HEK293 (cell line): Measurements from ENCODE around the gene PLCD3.

Experiments
- BCL11A ChIP-seq: fragments of 450-650 bp; formaldehyde crosslinking; IDR thresholded peaks from 2 replicates; pipeline ENCODE4 v1.5.1; 2016; ENCODE audit warnings: low read depth, missing biosample characterization, missing genetic modification characterization
- IKZF3 ChIP-seq: fragments of 450-650 bp; IDR thresholded peaks from 2 replicates; pipeline ENCODE4 v1.5.0; 2018; ENCODE audit warnings: missing biosample characterization, mild to moderate bottlenecking, missing genetic modification characterization, moderate library complexity
- KLF7 ChIP-seq: fragments of 450-650 bp; formaldehyde crosslinking; IDR thresholded peaks from 2 replicates; pipeline ENCODE4 v1.5.1; 2016; ENCODE audit warnings: missing biosample characterization, missing genetic modification characterization, borderline replicate concordance
- SALL2 ChIP-seq: fragments of 450-650 bp; formaldehyde crosslinking; IDR thresholded peaks from 2 replicates; pipeline ENCODE4 v1.5.0; 2017; ENCODE audit warnings: missing biosample characterization, mild to moderate bottlenecking, missing genetic modification characterization, borderline replicate concordance
- SCRT2 ChIP-seq: fragments of 450-650 bp; formaldehyde crosslinking; IDR thresholded peaks from 2 replicates; pipeline ENCODE4 v1.5.1; 2016; ENCODE audit warnings: missing biosample characterization, missing genetic modification characterization
- SP2 ChIP-seq: fragments of 450-650 bp; formaldehyde crosslinking; IDR thresholded peaks from 2 replicates; pipeline ENCODE4 v1.5.1; 2016; ENCODE audit warnings: missing biosample characterization, missing genetic modification characterization
- ZBTB21 ChIP-seq: fragments of 450-650 bp; formaldehyde crosslinking; IDR thresholded peaks from 2 replicates; pipeline ENCODE4 v1.5.1; 2017; ENCODE audit warnings: missing biosample characterization, missing genetic modification characterization
- ZBTB44 ChIP-seq: fragments of 450-650 bp; IDR thresholded peaks from 2 replicates; pipeline ENCODE4 v1.5.1; 2018; ENCODE audit warnings: missing biosample characterization, mild to moderate bottlenecking, missing genetic modification characterization
- ZEB2 ChIP-seq: fragments of 450-650 bp; formaldehyde crosslinking; IDR thresholded peaks from 2 replicates; pipeline ENCODE4 v1.5.1; 2016; ENCODE audit warnings: missing biosample characterization, missing genetic modification characterization
- ZFHX2 ChIP-seq: fragments of 450-650 bp; formaldehyde crosslinking; conservative IDR thresholded peaks from 2 replicates; pipeline ENCODE4 v1.5.1; 2016; ENCODE audit warnings: missing biosample characterization, missing genetic modification characterization
- ZNF132 ChIP-seq: fragments of 450-650 bp; formaldehyde crosslinking; IDR thresholded peaks from 2 replicates; pipeline ENCODE4 v1.5.1; 2017; ENCODE audit warnings: missing biosample characterization, missing genetic modification characterization, borderline replicate concordance
- ZNF169 ChIP-seq: fragments of 450-650 bp; formaldehyde crosslinking; IDR thresholded peaks from 2 replicates; pipeline ENCODE4 v1.5.1; 2016; ENCODE audit warnings: missing biosample characterization, missing genetic modification characterization
- ZNF214 ChIP-seq: fragments of 450-650 bp; formaldehyde crosslinking; IDR thresholded peaks from 2 replicates; pipeline ENCODE4 v1.5.1; 2017; ENCODE audit warnings: missing biosample characterization, mild to moderate bottlenecking, missing genetic modification characterization, borderline replicate concordance
- ZNF248 ChIP-seq: fragments of 450-650 bp; formaldehyde crosslinking; IDR thresholded peaks from 2 replicates; pipeline ENCODE4 v1.5.1; 2017; ENCODE audit warnings: missing biosample characterization, missing genetic modification characterization
- ZNF274 ChIP-seq, 2 experiments: fragments of 200-500 bp in 1 of 2; fragments of 450-650 bp in 1 of 2; sonication (Bioruptor generic) in 1 of 2; formaldehyde crosslinking in 1 of 2; IDR thresholded peaks; 2 replicates each; pipeline versions ENCODE4 v1.5.1 to v1.6.1; 2014 to 2016; ENCODE audit warnings: borderline replicate concordance in 1 of 2, inconsistent platforms in 1 of 2, low read length in 1 of 2, missing biosample characterization in 1 of 2, missing genetic modification characterization in 1 of 2
- ZNF324 ChIP-seq: fragments of 450-650 bp; formaldehyde crosslinking; IDR thresholded peaks from 2 replicates; pipeline ENCODE4 v1.5.1; 2016; ENCODE audit warnings: missing biosample characterization, missing genetic modification characterization
- ZNF341 ChIP-seq: fragments of 450-650 bp; formaldehyde crosslinking; IDR thresholded peaks from 2 replicates; pipeline ENCODE4; 2016; ENCODE audit warnings: low read depth, missing biosample characterization, missing genetic modification characterization
- ZNF366 ChIP-seq: fragments of 450-650 bp; formaldehyde crosslinking; conservative IDR thresholded peaks from 2 replicates; pipeline ENCODE4 v1.5.1; 2016; ENCODE audit warnings: missing biosample characterization, missing genetic modification characterization
- ZNF473 ChIP-seq: fragments of 450-650 bp; formaldehyde crosslinking; IDR thresholded peaks from 2 replicates; pipeline ENCODE4 v1.5.1; 2017; ENCODE audit warnings: missing biosample characterization, missing genetic modification characterization
- ZNF529 ChIP-seq: fragments of 450-650 bp; formaldehyde crosslinking; IDR thresholded peaks from 2 replicates; pipeline ENCODE4 v1.5.1; 2017; ENCODE audit warnings: missing genetic modification characterization, missing biosample characterization; ENCODE audit not compliant: insufficient replicate concordance
- ZNF548 ChIP-seq: fragments of 450-650 bp; formaldehyde crosslinking; IDR thresholded peaks from 2 replicates; pipeline ENCODE4 v1.5.1; 2016; ENCODE audit warnings: missing biosample characterization, missing genetic modification characterization
- ZNF560 ChIP-seq: fragments of 450-650 bp; formaldehyde crosslinking; IDR thresholded peaks from 2 replicates; pipeline ENCODE4 v1.5.1; 2017; ENCODE audit warnings: missing biosample characterization, missing genetic modification characterization, borderline replicate concordance
- ZNF561 ChIP-seq: fragments of 450-650 bp; IDR thresholded peaks from 2 replicates; pipeline ENCODE4 v1.5.1; 2018; ENCODE audit warnings: missing biosample characterization, missing genetic modification characterization, borderline replicate concordance
- ZNF600 ChIP-seq: fragments of 450-650 bp; formaldehyde crosslinking; IDR thresholded peaks from 2 replicates; pipeline ENCODE4 v1.5.1; 2016; ENCODE audit warnings: missing biosample characterization, missing genetic modification characterization
- ZNF610 ChIP-seq: fragments of 450-650 bp; formaldehyde crosslinking; IDR thresholded peaks from 2 replicates; pipeline ENCODE4 v1.5.1; 2016; ENCODE audit warnings: missing biosample characterization, missing genetic modification characterization, borderline replicate concordance
- ZNF658 ChIP-seq: fragments of 450-650 bp; formaldehyde crosslinking; IDR thresholded peaks from 2 replicates; pipeline ENCODE4; 2016; ENCODE audit warnings: missing biosample characterization, missing genetic modification characterization
- ZNF701 ChIP-seq: fragments of 450-650 bp; formaldehyde crosslinking; IDR thresholded peaks from 2 replicates; pipeline ENCODE4 v1.5.1; 2016; ENCODE audit warnings: missing biosample characterization, missing genetic modification characterization
- ZNF776 ChIP-seq: fragments of 450-650 bp; formaldehyde crosslinking; IDR thresholded peaks from 2 replicates; pipeline ENCODE4 v1.5.0; 2017; ENCODE audit warnings: missing biosample characterization, missing genetic modification characterization, borderline replicate concordance
- ZNF792 ChIP-seq: fragments of 450-650 bp; formaldehyde crosslinking; IDR thresholded peaks from 2 replicates; pipeline ENCODE4 v1.5.1; 2016; ENCODE audit warnings: missing biosample characterization, missing genetic modification characterization
- TF ChIP-seq, protein P1 (sequence below): fragments of 450-650 bp; formaldehyde crosslinking; IDR thresholded peaks from 2 replicates; pipeline ENCODE4 v1.5.1; 2016; ENCODE audit warnings: missing biosample characterization, missing genetic modification characterization
- TF ChIP-seq, protein P2 (sequence below): fragments of 450-650 bp; formaldehyde crosslinking; IDR thresholded peaks from 2 replicates; pipeline ENCODE4 v1.5.1; 2016; ENCODE audit warnings: missing biosample characterization, missing genetic modification characterization
- TF ChIP-seq, protein P3 (sequence below): fragments of 450-650 bp; formaldehyde crosslinking; optimal IDR thresholded peaks from 2 replicates; pipeline ENCODE3; 2016; ENCODE audit warnings: missing biosample characterization, mild to moderate bottlenecking, missing genetic modification characterization

The PLCD3 gene

DNA sequence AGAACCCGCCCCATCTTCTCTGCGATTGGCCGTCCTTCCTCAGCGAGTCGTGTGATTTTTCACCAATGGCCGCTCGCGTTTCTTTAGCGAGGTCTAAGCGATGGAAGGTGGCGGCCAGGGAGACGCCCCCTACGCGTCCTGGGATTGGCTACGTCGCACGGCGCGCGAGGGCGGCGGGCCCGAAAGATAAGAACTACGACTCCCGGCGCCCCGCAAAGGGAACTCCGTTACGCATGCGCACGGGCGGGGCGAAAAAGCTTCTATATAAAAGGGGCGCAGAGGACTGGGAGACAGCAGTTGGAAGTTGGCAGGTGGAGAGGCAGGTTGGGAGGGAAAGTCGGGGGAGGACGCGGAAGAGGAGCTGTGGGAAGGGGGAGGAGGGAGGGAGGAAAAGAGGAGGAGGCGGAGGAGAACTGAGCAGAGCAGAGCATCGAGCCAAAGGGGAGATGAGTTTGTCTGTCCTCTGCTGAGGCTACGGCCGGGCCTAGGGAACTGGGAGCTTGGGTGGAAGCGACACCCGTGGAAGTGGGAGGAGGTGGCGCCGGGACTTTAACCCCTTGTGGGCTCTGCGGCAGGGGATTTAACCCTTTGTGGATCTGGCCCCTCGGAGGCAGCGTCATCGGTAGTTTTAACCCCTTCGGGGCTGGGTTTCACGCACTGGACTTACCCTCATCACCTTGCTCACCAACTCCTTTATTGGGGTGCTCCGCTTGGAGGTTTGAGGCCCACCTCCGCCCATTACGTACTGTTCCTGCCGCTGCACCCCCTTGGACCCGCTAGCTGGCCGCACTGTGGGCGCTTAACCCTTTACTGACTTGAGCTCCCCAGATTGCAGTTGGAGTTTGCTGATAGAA, 16.1 kb upstream of the PLCD3 start, which contains the start of gene HEXIM1 (continued):
- TF ChIP-seq ZNF529, result no peak
- TF ChIP-seq, protein P1, sequence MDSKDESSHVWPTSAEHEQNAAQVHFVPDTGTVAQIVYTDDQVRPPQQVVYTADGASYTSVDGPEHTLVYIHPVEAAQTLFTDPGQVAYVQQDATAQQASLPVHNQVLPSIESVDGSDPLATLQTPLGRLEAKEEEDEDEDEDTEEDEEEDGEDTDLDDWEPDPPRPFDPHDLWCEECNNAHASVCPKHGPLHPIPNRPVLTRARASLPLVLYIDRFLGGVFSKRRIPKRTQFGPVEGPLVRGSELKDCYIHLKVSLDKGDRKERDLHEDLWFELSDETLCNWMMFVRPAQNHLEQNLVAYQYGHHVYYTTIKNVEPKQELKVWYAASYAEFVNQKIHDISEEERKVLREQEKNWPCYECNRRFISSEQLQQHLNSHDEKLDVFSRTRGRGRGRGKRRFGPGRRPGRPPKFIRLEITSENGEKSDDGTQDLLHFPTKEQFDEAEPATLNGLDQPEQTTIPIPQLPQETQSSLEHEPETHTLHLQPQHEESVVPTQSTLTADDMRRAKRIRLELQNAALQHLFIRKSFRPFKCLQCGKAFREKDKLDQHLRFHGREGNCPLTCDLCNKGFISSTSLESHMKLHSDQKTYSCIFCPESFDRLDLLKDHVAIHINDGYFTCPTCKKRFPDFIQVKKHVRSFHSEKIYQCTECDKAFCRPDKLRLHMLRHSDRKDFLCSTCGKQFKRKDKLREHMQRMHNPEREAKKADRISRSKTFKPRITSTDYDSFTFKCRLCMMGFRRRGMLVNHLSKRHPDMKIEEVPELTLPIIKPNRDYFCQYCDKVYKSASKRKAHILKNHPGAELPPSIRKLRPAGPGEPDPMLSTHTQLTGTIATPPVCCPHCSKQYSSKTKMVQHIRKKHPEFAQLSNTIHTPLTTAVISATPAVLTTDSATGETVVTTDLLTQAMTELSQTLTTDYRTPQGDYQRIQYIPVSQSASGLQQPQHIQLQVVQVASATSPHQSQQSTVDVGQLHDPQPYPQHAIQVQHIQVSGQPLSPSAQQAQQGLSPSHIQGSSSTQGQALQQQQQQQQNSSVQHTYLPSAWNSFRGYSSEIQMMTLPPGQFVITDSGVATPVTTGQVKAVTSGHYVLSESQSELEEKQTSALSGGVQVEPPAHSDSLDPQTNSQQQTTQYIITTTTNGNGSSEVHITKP (tag by site-specific recombination), result no peak
- no peak for TF ChIP-seq ZNF560
- TF ChIP-seq ZNF132 (tag by site-specific recombination), result no peak
- TF ChIP-seq, protein P2, sequence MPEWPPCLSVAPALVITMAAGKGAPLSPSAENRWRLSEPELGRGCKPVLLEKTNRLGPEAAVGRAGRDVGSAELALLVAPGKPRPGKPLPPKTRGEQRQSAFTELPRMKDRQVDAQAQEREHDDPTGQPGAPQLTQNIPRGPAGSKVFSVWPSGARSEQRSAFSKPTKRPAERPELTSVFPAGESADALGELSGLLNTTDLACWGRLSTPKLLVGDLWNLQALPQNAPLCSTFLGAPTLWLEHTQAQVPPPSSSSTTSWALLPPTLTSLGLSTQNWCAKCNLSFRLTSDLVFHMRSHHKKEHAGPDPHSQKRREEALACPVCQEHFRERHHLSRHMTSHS (tag by site-specific recombination), result peak; percentile 46; the same call in 1 of the 2 replicates
- TF ChIP-seq KLF7, result peak; percentile 95; the same call in 1 of the 2 replicates
- TF ChIP-seq BCL11A (tag by site-specific recombination), result peak; percentile 96
- peak; percentile 99 for TF ChIP-seq ZEB2 (tag by site-specific recombination)
- TF ChIP-seq, protein P3, sequence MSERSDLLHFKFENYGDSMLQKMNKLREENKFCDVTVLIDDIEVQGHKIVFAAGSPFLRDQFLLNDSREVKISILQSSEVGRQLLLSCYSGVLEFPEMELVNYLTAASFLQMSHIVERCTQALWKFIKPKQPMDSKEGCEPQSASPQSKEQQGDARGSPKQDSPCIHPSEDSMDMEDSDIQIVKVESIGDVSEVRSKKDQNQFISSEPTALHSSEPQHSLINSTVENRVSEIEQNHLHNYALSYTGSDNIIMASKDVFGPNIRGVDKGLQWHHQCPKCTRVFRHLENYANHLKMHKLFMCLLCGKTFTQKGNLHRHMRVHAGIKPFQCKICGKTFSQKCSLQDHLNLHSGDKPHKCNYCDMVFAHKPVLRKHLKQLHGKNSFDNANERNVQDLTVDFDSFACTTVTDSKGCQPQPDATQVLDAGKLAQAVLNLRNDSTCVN (tag by site-specific recombination), result peak; percentile 54
- peak; percentile 98 for TF ChIP-seq ZFHX2
- no peak for TF ChIP-seq ZNF248 (tag by site-specific recombination)
- TF ChIP-seq ZNF366 (tag by site-specific recombination), result peak; percentile 100
- 0 out of 2 replicates have a peak, but pooled peaks have one; percentile 42 for TF ChIP-seq ZNF548 (tag by site-specific recombination)
- TF ChIP-seq IKZF3 (tag by site-specific recombination), result peak; percentile 100
- TF ChIP-seq SCRT2, result peak; percentile 70
- peak; percentile 88 for TF ChIP-seq ZNF341 (tag by site-specific recombination)
- no peak; the same call in 1 of the 2 replicates for TF ChIP-seq ZNF776 (tag by site-specific recombination)
- TF ChIP-seq ZNF600 (tag by site-specific recombination), result peak; percentile 99
- peak; percentile 88 for TF ChIP-seq ZNF701 (tag by site-specific recombination)
- peak; percentile 93 for TF ChIP-seq SALL2
- TF ChIP-seq ZNF658 (tag by site-specific recombination), result 0 out of 2 replicates have a peak, but pooled peaks have one; percentile 51
- peak; percentile 91 for TF ChIP-seq ZNF561
- no peak for TF ChIP-seq ZNF274 (IDR thresholded peaks at IDR 0.05; ENCODE audit: low read length)
- TF ChIP-seq ZNF274 (tag by site-specific recombination; IDR thresholded peaks at IDR 0.05; ENCODE audit: borderline replicate concordance), result no peak; the same call in 1 of the 2 replicates
- no peak for TF ChIP-seq ZBTB44 (tag by site-specific recombination)
- TF ChIP-seq ZNF169 (tag by site-specific recombination), result peak; percentile 94
- TF ChIP-seq ZBTB21 (tag by site-specific recombination), result peak; percentile 93
- no peak; the same call in 1 of the 2 replicates for TF ChIP-seq ZNF214 (tag by site-specific recombination)
- peak; percentile 96 for TF ChIP-seq ZNF610 (tag by site-specific recombination)
- TF ChIP-seq SP2 (tag by site-specific recombination), result peak; percentile 97
- TF ChIP-seq ZNF324 (tag by site-specific recombination), result peak; percentile 99
- TF ChIP-seq ZNF473, result no peak
- TF ChIP-seq ZNF792 (tag by site-specific recombination), result peak; percentile 95
